GM23338 (cell line): ENCODE data around the gene DNAJA3. TPM values are rescaled to one million over a fixed set of nuclear protein-coding genes. Genes with fewer than 3 reads are reported as not detected.

ENCODE experiments used
- ATAC-seq: fragments of 200-7000 bp; cut with Tn5 transposase; 3 replicates; pipeline ENCODE4 v1.9.1; 2020
- DNase-seq: peaks from one replicate; pipeline ENCODE4 v3.0.0-alpha.2; 2015; ENCODE audit warnings: low spot score
- H2AFZ ChIP-seq: fragments of 200-600 bp; sonication (generic); 2 replicates; pipeline ENCODE4 v1.8.0; 2016; ENCODE audit warnings: antibody characterized with exemption, mild to moderate bottlenecking, moderate library complexity
- H3F3A ChIP-seq: fragments of 200-600 bp; sonication (generic); replicated peaks from 2 replicates; pipeline ENCODE4 v1.8.0; 2017; ENCODE audit warnings: antibody characterized with exemption, mixed run types, low read depth
- H3K27ac ChIP-seq: fragments of 200-600 bp; sonication (generic); 2 replicates; pipeline ENCODE4 v1.6.1; 2016; ENCODE audit warnings: low read depth
- H3K27me3 ChIP-seq: fragments of 200-600 bp; sonication (generic); 2 replicates; pipeline ENCODE4 v1.8.0; 2016; ENCODE audit warnings: mild to moderate bottlenecking, mixed run types, moderate library complexity; ENCODE audit not compliant: insufficient read depth
- H3K36me3 ChIP-seq: fragments of 200-600 bp; sonication (generic); 2 replicates; pipeline ENCODE4 v1.8.0; 2016; ENCODE audit warnings: mild to moderate bottlenecking; ENCODE audit not compliant: insufficient read depth
- H3K4me1 ChIP-seq: fragments of 200-600 bp; sonication (generic); 2 replicates; pipeline ENCODE4 v1.8.0; 2016; ENCODE audit warnings: mild to moderate bottlenecking, moderate library complexity; ENCODE audit not compliant: insufficient read depth
- H3K4me2 ChIP-seq: fragments of 200-600 bp; sonication (generic); 2 replicates; pipeline ENCODE4 v1.7.1; 2017; ENCODE audit warnings: mixed run types
- H3K4me3 ChIP-seq: fragments of 200-600 bp; sonication (generic); 2 replicates; pipeline ENCODE4 v1.6.1; 2016; ENCODE audit warnings: mixed run types
- H3K79me2 ChIP-seq: fragments of 200-600 bp; sonication (generic); replicated peaks from 2 replicates; pipeline ENCODE4 v1.8.0; 2017; ENCODE audit warnings: mild to moderate bottlenecking; ENCODE audit not compliant: insufficient read depth
- H3K9me2 ChIP-seq: fragments of 200-600 bp; sonication (generic); 2 replicates; pipeline ENCODE4 v1.8.0; 2017; ENCODE audit not compliant: insufficient read depth
- H4K20me1 ChIP-seq: fragments of 200-600 bp; sonication (generic); replicated peaks from 2 replicates; pipeline ENCODE4 v1.8.0; 2017; ENCODE audit warnings: mild to moderate bottlenecking; ENCODE audit not compliant: insufficient read depth
- H3K27ac Mint-ChIP-seq: 2 replicates; pipeline ENCODE4 v1.8.0; 2020; ENCODE audit warnings: inconsistent platforms, mild to moderate bottlenecking, moderate library complexity, mixed read lengths
- H3K27me3 Mint-ChIP-seq: 3 replicates; pipeline ENCODE4 v1.8.0; 2022; ENCODE audit warnings: low read depth, mild to moderate bottlenecking, moderate library complexity, mixed read lengths, inconsistent platforms; ENCODE audit not compliant: insufficient read depth, poor library complexity
- H3K36me3 Mint-ChIP-seq: 3 replicates; pipeline ENCODE4 v1.8.0; 2021; ENCODE audit warnings: low read depth, mild to moderate bottlenecking, inconsistent platforms, moderate library complexity, mixed read lengths
- H3K4me1 Mint-ChIP-seq: 3 replicates; pipeline ENCODE4 v1.8.0; 2020; ENCODE audit warnings: mild to moderate bottlenecking, inconsistent platforms, mixed read lengths
- H3K4me3 Mint-ChIP-seq: 3 replicates; pipeline ENCODE4 v1.8.0; 2021; ENCODE audit warnings: moderate library complexity, mild to moderate bottlenecking, inconsistent platforms, mixed read lengths
- H3K9me3 Mint-ChIP-seq: 3 replicates; pipeline ENCODE4 v1.8.0; 2020; ENCODE audit warnings: moderate library complexity, mild to moderate bottlenecking, inconsistent platforms, mixed read lengths
- EZH2phosphoT487 ChIP-seq: fragments of 200-600 bp; sonication (generic); IDR thresholded peaks from one replicate; pipeline ENCODE4 v1.8.1; 2018; ENCODE audit warnings: antibody characterized with exemption; ENCODE audit not compliant: unreplicated experiment
- JUNB ChIP-seq: IDR thresholded peaks from one replicate; pipeline ENCODE4 v1.6.1; 2016; ENCODE audit warnings: antibody characterized with exemption; ENCODE audit not compliant: unreplicated experiment
- NANOG ChIP-seq: IDR thresholded peaks from 2 replicates; pipeline ENCODE4 v1.6.1; 2016; ENCODE audit warnings: antibody characterized with exemption, borderline replicate concordance
- POLR2AphosphoS5 ChIP-seq: IDR thresholded peaks from 2 replicates; pipeline ENCODE4 v1.6.1; 2016; ENCODE audit warnings: antibody characterized with exemption, low read depth
- STAT1 ChIP-seq: IDR thresholded peaks from one replicate; pipeline ENCODE4 v1.6.1; 2016; ENCODE audit warnings: antibody characterized with exemption; ENCODE audit not compliant: unreplicated experiment
- ZNF114 ChIP-seq: fragments of 250-450 bp; sonication (Bioruptor Pico); IDR thresholded peaks from 2 replicates; pipeline ENCODE4 v1.5.0; 2020; ENCODE audit warnings: mild to moderate bottlenecking, moderate library complexity
- ZNF462 ChIP-seq: fragments of 250-450 bp; sonication (Bioruptor Pico); IDR thresholded peaks from 2 replicates; pipeline ENCODE4 v1.5.0; 2020; ENCODE audit warnings: mild to moderate bottlenecking, moderate library complexity
- polyA plus RNA-seq: library from polyadenylated mRNA; unstranded; fragments of >200 nt; fragmentation: Nextera tagmentation; extraction: Ambion mirVana; gene quantifications from 2 replicates; pipeline ENCODE4 v1.2.1, GENCODE V29; 2016
- total RNA-seq: library from RNA; depleted of rRNA; stranded (reverse); fragments of >200 nt; shearing (Covaris generic); gene quantifications from 2 replicates; pipeline ENCODE4 v1.2.3, GENCODE V29; 2014
- TF ChIP-seq, protein P1 (sequence below): IDR thresholded peaks from one replicate; pipeline ENCODE4 v1.6.1; 2018; ENCODE audit warnings: antibody characterized with exemption; ENCODE audit not compliant: unreplicated experiment

The DNAJA3 gene
- total and polyA plus RNA-seq, 2 experiments from 2014 or later = 56.3 to 75.5 TPM

DNA sequence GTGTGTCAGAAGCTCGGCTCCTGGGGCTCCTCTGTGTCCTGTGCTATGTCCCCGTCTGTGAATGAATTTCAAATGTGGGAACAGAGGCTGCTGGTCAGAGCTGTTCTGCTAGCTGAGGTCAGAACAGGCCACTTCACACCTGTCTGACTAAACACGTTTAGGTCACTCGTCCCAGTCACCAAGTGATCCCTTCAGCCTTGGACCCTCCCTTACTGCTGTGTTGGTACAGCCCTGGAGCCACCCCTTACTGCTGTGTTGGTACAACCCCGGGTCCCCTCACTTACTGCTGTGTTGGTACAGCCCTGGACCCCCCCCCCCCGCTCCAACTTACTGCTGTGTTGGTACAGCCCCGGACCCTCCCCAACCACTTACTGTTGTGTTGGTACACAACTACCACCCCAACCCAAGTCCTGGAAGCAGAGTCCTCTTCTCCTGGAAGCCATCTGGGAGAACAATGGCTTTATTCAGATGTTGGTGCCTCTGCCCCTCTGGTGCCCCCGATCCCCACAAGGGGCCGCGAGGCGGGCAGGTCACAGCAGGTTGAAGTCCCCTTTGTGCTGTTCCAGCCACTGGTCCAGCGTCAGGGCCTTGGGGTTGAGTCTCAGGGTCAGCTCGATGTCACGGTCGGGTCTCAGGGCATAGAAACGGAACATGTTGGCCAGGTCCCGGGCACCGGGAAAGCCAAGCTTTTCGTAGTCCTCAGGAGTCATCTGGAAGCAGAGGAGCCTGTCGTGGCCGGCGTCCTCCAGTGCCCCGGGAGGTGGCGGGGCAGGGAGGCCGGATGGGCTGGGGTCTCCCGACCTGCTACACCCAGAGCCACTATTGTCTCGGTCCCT is 35.8 kb downstream of the DNAJA3 start:
- Histone ChIP-seq H3K4me1 (no peaks in the 10 kb centered on the region), H3K36me3 (peaks cover 6% of the 10 kb centered on the region), H3F3A (peaks cover 28% of the 10 kb centered on the region; the same call in 1 of the 2 replicates), H3K27ac (peak overlapping the region; percentile 69), H3K79me2 (no peaks in the 10 kb centered on the region; the same call in 1 of the 2 replicates), H3K4me3 (no peak overlapping the region), H2AFZ (no peak overlapping the region), H3K4me2 (no peak overlapping the region), H3K9me2 (no peaks in the 10 kb centered on the region), H3K27me3 (no peaks in the 10 kb centered on the region), H4K20me1 (peaks cover 6% of the 10 kb centered on the region; the same call in 1 of the 2 replicates)
- no peak for TF ChIP-seq ZNF114 (CRISPR knock-in tag)
- TF ChIP-seq STAT1 = no peak
- TF ChIP-seq EZH2phosphoT487 = no peak
- no peak for TF ChIP-seq ZNF462 (CRISPR knock-in tag)
- TF ChIP-seq, protein P1, sequence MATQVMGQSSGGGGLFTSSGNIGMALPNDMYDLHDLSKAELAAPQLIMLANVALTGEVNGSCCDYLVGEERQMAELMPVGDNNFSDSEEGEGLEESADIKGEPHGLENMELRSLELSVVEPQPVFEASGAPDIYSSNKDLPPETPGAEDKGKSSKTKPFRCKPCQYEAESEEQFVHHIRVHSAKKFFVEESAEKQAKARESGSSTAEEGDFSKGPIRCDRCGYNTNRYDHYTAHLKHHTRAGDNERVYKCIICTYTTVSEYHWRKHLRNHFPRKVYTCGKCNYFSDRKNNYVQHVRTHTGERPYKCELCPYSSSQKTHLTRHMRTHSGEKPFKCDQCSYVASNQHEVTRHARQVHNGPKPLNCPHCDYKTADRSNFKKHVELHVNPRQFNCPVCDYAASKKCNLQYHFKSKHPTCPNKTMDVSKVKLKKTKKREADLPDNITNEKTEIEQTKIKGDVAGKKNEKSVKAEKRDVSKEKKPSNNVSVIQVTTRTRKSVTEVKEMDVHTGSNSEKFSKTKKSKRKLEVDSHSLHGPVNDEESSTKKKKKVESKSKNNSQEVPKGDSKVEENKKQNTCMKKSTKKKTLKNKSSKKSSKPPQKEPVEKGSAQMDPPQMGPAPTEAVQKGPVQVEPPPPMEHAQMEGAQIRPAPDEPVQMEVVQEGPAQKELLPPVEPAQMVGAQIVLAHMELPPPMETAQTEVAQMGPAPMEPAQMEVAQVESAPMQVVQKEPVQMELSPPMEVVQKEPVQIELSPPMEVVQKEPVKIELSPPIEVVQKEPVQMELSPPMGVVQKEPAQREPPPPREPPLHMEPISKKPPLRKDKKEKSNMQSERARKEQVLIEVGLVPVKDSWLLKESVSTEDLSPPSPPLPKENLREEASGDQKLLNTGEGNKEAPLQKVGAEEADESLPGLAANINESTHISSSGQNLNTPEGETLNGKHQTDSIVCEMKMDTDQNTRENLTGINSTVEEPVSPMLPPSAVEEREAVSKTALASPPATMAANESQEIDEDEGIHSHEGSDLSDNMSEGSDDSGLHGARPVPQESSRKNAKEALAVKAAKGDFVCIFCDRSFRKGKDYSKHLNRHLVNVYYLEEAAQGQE = no peak
- no peak for TF ChIP-seq NANOG
- no peak for TF ChIP-seq JUNB
- no peak for TF ChIP-seq POLR2AphosphoS5
- Mint-ChIP-seq H3K4me1 (peaks cover 12% of the 10 kb centered on the region), H3K27me3 (peaks cover 23% of the 10 kb centered on the region), H3K36me3 (peaks cover 46% of the 10 kb centered on the region), H3K27ac (no peak overlapping the region; the same call in 1 of the 2 replicates), H3K4me3 (no peak overlapping the region), H3K9me3 (no peaks in the 10 kb centered on the region)
- DNase-seq (peak; percentile 60), ATAC-seq (peak; percentile 78)
